HG03097 (cell line): ENCODE results near the gene LAMTOR5.
A peak's percentile ranks its signal among the peaks of the same experiment; 100 is the strongest.
"Not testable (repeated sequence)": the region's sequence is repeated elsewhere in the genome, so short reads cannot be mapped to it uniquely, and the experiment has no call there.

Experiments
- ATAC-seq: cut with Tn5 transposase; IDR thresholded peaks from one replicate; pipeline ENCODE4 v1.9.1; 2021; ENCODE audit not compliant: unreplicated experiment, low FRiP score

The LAMTOR5 gene

DNA sequence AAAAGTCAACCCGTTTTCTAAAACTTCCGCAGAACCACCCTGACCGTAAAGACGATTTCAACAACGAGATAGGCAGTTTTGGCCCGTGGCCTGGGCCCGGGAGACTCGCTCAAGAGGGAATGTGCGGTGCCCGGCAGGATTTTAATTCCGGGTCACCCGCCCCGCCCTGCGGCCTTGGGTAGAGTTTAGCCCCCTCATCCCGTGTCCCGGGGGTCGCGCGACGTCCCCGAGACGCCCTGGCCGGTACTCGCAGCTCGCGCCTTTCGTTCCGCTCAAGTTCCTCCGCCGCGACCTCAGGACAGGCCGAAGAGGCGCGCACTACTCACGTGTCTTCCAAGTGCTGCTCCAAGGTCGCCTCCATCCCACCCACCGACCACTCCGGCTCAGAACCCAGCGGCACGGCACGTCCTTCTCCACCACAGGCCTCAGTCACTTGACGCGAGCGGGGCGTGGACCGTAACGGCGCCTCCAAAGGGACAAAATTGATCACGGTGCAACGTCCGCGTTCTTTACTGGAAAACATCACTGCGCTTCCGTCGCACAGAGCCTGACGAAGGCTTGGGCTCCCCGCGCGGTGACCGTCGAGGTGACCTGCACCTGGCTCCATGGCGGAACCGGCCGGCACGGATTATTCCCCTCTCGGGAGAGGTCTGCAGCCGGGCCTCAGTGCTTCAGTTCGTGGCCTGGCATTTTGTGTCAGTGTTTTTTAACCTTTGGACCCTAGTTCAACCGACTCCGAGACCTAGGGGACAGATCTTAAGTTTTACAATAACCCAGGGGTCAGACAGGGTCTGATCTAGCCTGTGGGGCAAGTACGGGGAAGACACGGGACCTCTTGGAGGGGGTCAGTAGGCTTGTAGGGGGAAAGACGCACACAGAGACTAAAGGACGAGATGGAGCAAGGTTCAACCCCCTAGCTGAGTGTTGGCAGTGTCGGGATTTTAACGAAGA lies at the start of gene LAMTOR5:
Gene LAMTOR5 (minus strand): TSS at position 435 of the 951 bp plus-strand sequence. CDS start 74 bp downstream, at position 361.
- ATAC-seq, result peak; percentile 81

DNA sequence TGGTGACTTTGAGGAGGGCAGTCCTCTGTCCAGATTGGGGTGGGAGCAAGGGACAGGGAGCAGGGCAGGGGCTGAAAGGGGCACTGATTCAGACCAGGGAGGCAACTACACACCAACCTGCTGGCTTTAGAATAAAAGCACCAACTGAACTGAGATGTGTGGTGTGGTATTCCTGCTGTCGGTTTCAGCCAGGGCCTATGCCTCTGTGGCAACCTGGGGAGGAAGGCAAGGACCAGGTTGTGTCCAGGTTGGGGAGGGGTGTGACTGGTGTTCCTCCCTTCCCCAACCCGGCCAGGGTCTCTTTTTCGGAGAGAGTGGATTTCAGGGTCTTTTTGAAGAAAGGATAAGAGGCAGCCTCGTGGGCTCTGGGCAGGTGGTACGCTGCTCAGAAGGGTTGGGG lies 49.7 kb upstream of the LAMTOR5 start:
- no peak for ATAC-seq

DNA sequence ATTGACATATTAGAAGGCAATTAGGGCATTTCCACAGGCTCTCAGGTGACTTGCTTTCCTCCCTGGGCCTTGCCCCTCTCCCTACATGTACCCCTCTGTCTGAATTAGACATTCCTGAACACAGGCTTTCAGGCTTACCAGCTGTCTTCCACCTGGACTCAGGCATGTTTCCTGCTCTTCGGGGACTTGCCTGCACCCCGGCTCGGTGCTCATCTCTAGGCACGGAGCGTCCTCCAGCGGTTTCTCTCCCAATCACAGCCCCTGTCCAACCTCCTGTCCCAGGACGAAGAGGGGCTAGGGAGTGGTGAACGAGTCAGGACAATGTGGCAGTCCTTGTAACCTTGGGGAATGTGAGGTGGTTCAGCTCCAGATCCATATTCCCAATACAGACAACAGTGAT lies 47.7 kb upstream of the LAMTOR5 start:
- no peak for ATAC-seq

DNA sequence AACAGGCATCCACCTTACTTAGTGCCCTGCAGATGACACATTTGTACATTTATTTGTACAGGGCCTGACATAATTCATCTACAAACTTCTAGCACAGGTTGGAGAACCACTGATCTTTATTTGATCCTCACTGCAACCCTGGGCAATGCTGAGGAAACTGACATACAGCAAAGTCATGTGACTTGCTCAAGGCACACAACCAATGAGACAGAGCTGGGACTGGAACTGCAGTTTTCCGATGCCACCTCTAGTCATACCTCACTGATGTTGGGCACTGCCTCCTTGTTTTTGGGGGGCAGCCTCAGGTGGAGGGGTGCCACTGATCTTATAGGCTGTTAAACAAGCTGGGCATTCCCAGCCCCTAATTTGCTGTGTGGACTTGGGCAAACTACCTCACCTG lies 46.8 kb upstream of the LAMTOR5 start:
- ATAC-seq, result no peak

DNA sequence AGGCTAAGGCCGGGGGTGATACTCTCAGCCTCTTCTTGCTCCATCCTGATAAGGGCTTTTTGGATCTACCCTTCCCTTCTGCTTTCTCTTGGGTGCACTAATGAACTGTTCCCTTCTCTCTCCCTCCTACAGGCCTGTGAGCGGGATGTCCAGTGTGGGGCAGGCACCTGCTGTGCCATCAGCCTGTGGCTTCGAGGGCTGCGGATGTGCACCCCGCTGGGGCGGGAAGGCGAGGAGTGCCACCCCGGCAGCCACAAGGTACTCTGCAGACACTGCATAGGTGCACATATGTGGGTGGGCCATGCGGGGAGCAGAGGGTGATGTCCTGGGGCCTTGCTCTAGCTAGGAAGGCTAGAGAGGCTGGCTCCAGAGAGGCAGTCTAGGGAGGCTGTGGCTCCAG lies 46.3 kb upstream of the LAMTOR5 start:
- ATAC-seq, result no peak

DNA sequence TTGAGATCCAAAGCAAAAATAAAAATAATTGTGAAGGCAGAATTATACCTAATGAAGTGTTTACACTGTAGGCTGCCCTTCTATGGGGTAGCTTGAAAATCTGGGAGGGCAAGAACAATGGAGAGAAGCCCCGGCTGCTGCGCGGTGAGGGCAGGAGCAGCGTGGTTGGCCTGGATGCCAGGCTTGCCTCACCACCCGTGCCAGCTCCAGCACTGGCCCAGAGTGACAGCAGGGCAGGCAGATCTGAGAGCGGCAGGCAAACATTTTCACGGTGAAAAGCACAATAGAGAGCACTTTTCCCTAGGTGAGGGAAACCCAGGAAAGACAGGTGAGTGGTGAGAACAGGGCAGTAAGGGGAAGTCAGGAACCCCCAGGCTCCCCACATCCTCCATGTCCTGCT lies 44.8 kb upstream of the LAMTOR5 start:
- ATAC-seq, result no peak

DNA sequence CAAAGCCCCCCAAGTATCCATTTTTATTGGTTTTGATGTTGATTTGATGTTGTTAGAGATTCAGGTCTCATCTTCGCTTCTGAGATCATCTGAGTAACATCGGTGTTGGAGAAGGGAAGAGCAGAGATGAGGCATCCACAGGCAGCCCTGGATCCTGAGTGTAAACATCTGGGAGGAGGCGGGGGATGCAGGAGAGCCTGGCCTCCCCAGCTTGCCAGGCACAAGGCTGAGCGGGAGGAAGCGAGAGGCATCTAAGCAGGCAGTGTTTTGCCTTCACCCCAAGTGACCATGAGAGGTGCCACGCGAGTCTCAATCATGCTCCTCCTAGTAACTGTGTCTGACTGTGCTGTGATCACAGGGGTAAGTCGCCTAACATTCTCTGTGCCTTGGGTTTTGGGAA lies 43.4 kb upstream of the LAMTOR5 start, which contains the start of gene PROK1:
Gene PROK1 (plus strand): TSS at position 221 of the 400 bp plus-strand sequence. CDS start 68 bp downstream, at position 289.
- ATAC-seq, result no peak

DNA sequence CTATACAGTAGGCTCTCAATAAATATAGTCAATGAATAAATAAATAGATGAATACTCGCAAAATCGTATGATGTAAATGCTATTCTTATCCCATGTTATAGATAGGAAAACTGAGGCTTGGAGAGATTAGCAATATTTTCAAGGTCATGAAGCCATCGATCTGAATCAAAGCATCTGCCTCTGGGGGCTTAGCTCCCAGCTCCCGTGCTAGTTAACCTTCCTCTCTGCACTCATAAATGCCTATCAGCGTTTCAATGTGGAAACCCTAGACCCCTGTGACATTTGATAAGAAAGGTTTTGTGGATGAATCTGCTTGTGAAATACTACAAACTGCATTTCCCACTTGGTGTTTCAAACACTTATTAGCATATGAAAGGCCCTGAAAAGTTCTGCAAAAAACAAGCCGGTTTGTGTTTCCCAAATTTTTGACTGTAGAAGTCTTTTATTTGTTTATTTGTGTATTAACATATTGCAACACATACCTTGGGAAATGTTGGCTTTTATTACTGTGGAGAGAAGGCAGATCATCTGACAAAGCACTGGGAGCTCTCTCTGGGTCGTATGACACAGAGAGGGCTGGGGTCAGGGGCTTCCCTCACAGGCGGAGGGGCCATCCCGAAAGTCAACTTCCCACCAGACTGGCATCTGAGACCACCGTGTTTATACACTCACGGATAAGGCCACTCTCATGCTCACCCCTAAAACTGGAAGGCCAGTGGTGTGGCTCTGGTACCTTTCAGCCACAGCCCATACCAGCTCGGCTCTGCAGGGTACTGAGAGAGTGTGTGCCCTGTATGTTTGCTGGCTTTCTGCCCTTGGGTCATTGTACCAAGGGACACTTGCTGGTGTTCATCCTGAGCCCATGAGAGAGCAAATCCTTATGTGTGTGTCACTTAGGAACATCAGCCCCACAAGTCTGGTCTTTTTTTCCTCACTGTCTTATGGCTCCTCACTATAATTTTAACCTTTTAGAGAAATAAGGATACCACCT lies 42.5 kb upstream of the LAMTOR5 start:
- ATAC-seq, result no peak

DNA sequence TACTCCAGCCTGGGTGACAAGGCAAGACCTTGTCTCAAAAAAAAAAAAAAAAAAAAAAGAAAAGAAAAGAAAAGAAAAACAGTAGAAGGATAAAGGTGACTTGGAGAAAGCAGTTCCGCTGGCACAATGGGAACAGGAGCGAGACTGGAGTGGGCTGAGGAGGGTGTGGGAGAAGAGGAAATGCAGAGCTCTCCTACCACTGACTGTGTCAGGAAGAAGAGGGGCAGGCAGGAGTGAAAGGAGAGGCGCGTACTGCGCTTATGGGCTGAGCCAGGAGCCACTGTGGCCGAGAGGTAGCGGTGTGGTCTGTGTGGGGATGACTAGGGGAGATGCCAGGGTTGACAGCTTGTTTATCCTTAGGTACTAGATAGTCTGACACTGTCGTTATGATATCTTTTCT lies 37.1 kb upstream of the LAMTOR5 start:
- ATAC-seq, result no peak

DNA sequence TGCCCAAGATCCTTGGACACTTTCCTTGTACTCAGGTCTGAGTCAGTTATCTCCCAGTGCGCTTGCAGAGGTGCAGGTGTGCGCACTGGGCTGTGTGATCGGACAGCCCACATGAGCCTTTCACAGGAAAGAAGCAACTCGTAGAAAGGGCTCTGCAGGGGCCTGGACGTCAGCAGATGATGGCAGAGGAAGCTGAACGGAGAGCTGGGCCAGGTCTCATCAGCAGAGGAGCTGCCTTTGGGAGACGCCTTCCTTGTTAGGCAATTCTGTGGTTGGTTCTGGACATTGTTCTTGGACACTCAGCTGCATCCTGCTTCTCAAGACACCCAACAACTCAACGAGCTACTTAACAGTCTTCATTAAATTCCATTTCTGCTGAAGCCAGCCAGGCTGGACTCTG lies 36.0 kb upstream of the LAMTOR5 start:
- no peak for ATAC-seq

DNA sequence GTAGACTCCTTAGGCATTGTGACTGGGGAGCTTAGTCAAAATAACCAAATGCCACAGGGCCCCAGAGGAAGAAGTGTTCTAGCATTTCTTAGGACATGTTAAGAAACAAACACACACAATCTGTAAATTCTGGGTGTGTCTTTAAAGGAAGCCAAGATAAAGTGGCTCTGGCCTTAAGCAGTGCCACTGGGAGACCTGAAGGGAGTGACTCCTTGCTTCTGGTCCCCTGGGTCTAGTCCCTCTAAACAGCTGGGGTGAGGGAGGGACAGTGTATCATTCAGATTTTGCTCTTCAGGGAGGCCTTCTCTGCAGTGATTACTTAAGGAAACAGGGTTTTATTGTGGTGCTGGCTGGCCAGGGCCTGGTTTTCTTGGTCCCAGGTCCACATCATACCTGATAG lies 34.4 kb upstream of the LAMTOR5 start:
- ATAC-seq, result no peak

DNA sequence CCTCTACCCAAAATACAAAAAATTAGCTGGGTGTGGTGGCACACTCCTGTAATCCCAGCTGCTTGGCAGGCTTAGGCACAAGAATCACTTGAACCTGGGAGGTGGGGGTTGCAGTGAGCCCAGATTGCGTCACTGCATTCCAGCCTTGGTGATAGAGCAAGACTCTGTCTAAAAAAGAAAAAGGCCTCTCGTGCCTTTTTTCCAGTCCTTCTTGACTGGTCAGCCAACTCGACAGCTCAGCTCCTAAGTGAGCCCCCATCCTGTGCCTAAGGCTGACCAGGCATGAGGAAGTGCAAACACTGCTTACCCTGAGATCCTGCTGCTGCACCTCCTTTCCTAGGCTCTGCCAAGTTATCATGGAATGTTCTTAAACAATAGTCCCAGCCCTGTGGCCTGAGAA lies 33.4 kb upstream of the LAMTOR5 start:
- no peak for ATAC-seq

DNA sequence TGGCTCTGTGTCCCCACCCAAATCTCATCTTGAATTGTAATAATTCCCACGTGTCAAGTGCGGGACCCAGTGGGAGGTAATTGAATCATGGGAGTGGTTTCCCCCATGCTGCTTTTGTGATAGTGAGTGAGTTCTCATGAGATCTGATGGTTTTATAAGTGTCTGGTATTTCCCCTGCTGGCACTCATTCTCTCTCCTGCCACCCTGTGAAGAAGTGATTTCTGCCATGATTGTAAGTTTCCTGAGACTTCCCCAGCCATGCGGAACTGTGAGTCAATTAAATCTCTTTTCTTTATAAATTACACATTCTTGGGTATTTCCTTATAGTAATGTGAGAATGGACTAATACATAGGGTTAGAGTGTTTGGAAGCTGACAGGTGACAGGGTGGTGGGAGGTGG lies 32.4 kb upstream of the LAMTOR5 start:
- ATAC-seq, result not testable (repeated sequence)

DNA sequence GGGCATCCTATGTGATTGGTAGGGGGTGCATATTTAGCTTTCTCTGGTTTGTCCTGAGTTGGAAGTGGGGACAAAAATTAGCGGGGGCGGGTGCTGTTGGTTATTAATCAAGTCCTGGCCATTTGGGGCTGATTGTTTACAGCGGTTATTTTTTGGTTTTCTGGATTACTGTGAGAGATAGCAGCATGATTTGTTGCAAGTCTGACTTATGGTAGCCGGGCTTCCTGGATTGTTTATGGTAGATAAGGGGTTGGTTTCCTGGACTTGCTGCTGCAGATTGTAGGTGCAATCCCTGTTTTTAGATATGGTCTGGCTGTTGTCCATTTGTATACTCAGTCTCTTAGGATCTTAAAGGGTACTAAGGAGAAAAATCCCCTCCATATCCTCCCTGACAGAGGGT lies 31.4 kb upstream of the LAMTOR5 start:
- no peak for ATAC-seq

DNA sequence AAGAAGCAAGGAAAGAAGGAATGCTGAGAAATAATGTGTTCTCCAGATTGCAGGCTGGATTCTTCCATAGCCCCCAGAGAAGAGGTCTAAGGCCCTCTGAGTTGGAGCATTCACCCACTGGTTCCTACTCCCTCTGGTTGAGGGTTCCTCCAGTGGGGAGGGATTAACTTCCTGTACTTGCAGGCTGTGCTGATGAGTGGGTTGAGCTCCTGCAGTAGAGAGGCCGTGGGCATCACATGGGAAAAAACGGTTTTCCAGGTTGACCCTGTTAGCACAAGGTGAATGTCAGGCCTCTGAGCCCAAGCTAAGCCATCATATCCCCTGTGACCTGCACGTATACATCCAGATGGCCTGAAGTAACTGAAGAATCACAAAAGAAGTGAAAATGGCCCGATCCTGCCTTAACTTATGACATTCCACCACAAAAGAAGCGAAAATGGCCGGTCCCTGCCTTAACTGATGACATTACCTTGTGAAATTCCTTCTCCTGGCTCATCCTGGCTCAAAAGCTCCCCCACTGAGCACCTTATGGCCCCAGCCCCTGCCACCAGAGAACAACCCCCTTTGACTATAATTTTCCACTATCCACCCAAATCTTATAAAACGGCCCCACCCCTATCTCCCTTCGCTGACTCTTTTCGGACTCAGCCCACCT lies 30.3 kb upstream of the LAMTOR5 start:
- ATAC-seq, result not testable (repeated sequence)

DNA sequence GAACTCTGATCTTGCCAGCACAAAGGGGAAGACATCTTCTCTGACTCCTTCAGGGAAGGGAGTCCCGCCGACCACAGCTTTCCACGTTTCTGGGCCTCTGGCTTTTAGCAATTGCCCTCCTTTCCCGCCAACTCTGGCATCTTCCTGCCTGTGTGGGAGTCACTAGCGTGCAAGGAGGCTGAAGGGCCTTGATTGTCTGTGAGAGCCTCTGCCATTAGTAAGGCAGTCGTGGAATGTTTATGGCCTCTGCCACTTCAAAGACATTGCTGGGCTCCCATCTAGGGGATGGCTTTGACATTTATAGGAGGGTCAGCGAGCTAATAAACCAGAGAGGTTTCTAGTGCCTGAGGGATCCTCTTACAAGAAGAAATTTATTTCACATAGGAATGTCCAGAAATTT lies 29.1 kb upstream of the LAMTOR5 start:
- no peak for ATAC-seq

DNA sequence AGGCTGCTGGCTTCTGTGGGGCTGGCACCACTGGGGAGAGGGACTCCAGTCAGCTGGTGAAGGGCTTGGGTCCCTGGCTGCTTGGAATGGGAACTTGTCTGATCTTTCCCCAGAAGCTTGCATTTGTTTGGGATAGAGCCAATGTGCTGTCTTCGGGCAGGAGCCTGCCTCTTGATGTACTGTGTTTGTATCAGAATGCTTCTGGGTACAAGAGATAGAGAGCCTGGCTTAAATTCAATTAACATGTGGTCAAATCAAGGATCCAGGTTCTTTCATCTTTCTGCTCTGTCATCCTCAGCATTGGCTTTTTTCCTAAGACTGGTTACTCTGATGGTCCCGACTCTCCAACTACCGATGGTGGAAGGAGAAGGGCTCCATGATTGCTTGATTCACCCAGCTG lies 27.5 kb upstream of the LAMTOR5 start:
- no peak for ATAC-seq

DNA sequence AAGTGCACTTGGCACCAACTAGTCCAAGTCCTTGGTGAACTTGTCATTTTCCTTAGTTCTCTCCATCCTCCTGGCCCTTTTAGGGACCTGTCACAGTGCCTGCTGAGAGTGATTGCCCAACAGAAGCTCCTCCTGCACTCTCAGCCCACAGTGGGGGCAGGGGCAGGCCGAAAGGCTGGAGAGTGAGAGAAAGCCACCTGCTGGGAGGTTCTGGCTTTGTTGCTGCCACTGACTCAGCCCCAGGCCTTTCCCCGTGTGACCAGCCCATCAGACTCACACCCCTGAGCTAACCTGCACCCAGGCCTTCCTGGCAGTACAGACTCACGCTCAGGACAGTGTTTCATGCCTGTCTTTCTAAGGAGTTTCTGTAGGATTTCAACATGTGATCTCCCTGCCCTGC lies 26.3 kb upstream of the LAMTOR5 start:
- no peak for ATAC-seq

DNA sequence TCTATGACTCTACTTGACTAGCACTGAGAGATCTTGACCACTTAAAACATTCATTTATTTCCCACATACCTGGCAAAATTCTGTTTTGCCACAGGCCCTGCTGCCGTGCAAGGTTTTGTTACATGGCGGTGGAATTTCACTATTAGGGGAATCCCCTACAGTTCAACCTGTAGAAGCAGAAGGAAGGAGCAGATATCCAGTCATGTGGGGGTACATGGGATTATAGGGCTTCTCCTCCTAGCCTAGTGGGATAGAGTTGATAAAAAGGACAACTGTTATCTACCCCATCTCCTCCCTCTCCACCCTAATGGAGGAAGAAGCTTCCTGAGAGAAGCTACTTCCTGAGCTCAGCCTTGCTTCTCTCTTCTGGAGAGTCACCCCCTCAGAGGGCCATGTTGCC lies 25.7 kb upstream of the LAMTOR5 start:
- ATAC-seq, result no peak

DNA sequence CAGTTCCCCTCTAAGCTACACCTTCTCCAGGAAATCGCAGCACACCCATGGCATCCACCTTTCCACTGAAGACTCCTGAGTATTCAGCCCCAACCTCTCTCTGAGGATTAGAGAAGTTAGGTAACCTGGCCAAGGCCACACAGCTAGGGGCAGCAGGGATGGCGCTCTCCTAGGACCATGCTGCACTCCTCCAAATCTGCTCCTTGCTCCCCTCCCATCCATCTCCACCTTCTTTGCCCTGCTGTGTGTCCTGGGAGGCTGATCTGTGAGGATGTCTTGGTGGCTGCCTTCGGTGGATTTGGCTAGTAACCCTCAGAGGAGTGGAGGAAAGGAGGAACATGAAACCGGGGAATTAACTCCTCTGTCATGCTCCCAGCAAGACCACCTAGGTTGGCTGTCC lies 23.4 kb upstream of the LAMTOR5 start:
- no peak for ATAC-seq

DNA sequence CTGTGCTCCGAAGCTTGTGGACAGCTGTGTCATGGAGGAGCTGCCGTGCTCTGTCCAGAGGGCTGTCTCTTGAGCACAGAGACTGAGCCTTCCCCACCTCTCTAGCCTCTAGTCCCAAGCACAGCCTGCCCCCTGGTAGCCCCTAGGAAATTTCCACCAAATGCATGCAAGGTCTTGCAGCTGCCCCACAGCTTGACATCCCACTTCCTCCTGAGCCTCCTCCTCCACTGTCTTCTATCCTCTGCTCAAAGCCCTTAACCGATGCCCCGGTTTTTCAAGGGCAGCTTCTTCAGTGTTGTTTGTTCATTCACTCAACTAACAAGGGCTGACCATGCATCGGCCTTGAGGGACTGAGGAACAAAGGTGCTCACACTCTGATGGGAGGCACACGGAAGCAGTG lies 22.9 kb upstream of the LAMTOR5 start:
- no peak for ATAC-seq
